GM18870 (cell line): ENCODE results near the gene SLC2A1.
"Not testable (repeated sequence)": the region's sequence is repeated elsewhere in the genome, so short reads cannot be mapped to it uniquely, and the experiment has no call there.

Source experiments
- ATAC-seq: cut with Tn5 transposase; IDR thresholded peaks from one replicate; pipeline ENCODE4 v1.9.1; 2021; ENCODE audit warnings: moderate library complexity; ENCODE audit not compliant: unreplicated experiment

The SLC2A1 gene

GRCh38 chr1:42913426-42914091, 45.1 kb downstream of the SLC2A1 start:
- ATAC-seq = no peak

- no peak for ATAC-seq
These were observed 47.7 kb downstream of the SLC2A1 start for GRCh38 chr1:42910985-42911384.

DNA sequence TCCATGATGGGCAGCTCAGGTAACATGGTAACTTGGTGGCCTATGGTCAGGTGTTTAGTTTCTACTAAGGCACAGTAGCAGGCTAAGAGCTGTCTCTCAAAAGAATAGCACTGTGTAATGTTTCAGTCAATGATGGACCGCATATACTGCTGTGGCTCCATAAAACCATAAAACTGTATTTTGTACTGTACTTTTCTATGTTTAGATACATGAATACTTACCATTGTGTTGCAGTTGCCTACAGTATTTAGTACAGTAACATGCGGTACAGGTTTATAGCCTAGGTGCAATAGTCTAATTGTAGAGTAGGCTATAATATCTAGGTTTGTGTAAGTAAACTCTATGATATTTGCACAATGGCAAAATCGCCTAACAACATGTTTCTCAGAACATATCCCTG, 50.6 kb downstream of the SLC2A1 start:
- no peak for ATAC-seq

GRCh38 chr1:42904434-42904833, 54.2 kb downstream of the SLC2A1 start:
- no peak for ATAC-seq

DNA sequence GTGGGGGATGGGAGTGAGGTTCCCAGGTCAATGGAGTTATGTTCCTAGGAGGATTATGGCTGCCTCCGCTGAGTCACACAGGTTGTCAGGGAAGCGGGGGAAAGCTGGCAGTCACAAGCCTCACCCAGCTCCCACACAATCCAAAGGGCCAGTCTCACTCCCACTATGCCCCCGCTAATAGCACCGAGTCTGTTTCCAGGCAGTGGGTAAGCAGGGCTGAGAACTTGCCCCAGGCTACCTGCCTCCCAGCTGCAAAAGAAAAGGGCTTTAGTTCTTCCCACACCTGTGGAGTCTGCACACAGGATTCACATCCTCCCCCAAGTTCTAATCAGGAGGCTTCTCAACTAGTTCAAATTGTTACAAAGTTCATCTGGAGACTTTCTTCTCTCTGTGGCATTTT, 58.7 kb downstream of the SLC2A1 start:
- not testable (repeated sequence) for ATAC-seq

- ATAC-seq = no peak
These were observed 67.1 kb downstream of the SLC2A1 start for GRCh38 chr1:42891465-42892138.

GRCh38 chr1:42889264-42889663, 69.4 kb downstream of the SLC2A1 start:
- ATAC-seq = no peak

DNA sequence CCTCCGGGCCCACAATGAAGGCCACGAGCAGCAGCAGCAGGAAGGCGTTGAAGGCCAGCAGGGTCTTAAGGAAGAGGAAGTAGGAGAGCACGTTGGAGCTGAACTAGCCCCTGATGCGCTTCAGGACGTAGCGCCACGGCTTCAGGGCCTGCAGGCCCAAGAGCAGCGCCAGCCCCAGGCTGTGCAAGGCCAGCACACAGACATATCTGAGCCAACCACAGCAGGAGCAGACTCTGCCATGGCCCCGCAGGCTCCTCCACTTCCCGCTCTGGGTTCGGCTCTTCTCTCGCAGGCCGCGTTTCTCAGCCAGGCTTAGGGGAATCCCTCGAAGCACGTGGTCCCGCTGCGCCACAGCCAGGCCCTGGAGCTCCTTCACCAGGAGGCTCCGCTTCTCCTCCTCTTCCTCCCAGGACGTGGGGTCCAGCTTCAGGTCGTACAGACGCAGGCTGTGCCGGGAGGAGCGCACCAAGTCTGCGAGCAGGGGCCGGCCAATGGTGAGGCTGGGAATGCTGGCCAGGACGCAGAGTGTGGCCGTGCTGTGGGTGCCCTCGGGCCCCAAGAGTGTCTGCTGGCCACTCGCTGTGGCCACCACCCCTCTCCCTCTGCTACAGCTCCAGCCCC, 70.5 kb downstream of the SLC2A1 start:
- no peak for ATAC-seq

GRCh38 chr1:42887366-42887765, 71.3 kb downstream of the SLC2A1 start:
- ATAC-seq = no peak

- ATAC-seq = no peak
These were observed 71.9 kb downstream of the SLC2A1 start for GRCh38 chr1:42886800-42887199.

DNA sequence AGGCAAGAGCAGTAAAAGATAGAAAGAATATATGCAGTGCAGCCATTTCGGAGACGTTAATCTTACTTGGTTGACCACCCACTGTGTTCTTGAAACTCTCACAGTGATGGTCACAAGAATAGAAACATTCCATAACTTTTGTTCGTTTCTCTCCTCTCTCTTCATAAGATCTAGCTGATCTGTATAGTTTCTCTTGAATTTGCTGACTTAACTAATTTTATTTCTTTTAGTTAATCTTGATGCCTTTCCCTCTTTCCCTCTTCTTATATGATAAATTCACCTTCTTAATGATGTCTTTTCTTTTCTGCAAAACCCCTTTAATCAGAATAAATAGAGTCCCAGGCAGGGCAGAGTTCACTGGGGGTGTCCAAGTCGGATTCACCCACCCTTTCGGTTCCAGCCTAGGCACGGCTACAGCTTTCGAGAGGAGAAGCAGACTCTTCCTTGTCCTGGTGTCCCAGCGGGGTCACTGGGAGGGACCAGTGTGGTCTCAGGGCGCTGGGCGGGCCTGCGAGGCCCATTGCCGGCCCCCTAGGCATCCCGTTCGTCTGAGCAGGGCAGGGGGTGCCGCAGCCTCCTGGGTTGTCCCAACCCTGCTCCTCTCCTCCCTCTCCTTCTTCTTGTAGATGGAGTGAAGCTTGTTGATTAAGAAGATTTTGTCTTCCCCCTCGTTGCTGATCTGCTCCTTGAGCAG, 72.5 kb downstream of the SLC2A1 start:
- ATAC-seq = no peak

DNA sequence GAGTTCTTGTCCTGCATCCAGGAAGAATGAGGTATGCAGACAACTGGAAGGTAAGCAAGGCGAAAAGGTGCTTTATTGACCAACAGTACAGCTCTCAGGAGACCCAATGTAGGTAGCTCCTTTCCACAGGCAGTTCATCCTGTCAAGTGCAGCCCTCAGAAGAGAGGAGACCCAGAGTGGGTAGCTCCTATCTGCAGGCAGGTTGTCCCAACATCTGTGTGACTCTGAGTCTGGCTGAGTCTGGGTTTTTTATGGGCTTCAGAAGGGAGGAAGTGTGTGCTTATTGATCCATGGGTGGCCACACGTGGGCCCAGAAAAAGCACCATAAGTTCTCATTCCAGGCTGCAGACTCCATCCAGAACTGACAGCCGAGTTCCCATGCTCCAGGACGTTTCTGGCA, 78.3 kb downstream of the SLC2A1 start:
- ATAC-seq = no peak

DNA sequence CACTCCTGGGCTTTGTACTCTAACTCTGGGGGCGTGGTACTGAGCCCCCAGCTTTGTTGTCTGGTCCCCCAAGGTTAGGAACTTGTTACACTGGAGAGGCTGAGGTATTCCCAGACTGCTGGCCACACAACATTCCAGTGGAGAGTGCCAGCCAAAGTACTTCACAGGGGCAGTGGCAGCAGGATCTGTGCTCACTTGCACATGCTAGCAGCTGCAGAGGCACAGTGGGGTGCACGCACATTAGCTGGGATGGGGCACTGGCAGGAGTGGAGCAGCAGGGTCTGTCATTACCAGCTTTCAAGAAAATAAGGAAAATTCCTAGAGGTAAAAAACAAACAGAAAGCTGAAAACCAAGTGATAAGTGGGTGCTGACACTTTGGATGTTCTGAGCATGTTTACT, 81.3 kb downstream of the SLC2A1 start:
- no peak for ATAC-seq

- no peak for ATAC-seq
These were observed 82.7 kb downstream of the SLC2A1 start for GRCh38 chr1:42876009-42876408.
